SK-N-SH (cell line): Measurements from ENCODE around the gene CERS6. TPM values are rescaled to one million over a fixed set of nuclear protein-coding genes. Genes with fewer than 3 reads are reported as not detected.

Experiments used
- CTCF ChIA-PET: fragments of 300-600, 350-600 bp; formaldehyde crosslinking; extraction: SDS; loops from one replicate; lab custom pipeline; 2021; lab: Yijun Ruan, JAX
- POLR2A ChIA-PET: fragments of 350-600 bp; sonication (Branson Sonifier 250); formaldehyde crosslinking; extraction: SDS; loops from one replicate; lab custom pipeline; 2020; ENCODE audit warnings: antibody characterized with exemption, inconsistent platforms; lab: Yijun Ruan, JAX
- DNase-seq: peaks from one replicate; pipeline ENCODE4 v3.0.0; 2012
- H2AFZ ChIP-seq: fragments of 200-600 bp; sonication (generic); 2 replicates; pipeline ENCODE4 v1.8.1; 2016; ENCODE audit warnings: antibody characterized with exemption, mild to moderate bottlenecking, low read depth
- H3F3A ChIP-seq: fragments of 200-600 bp; sonication (generic); replicated peaks from 2 replicates; pipeline ENCODE3; 2016; ENCODE audit warnings: antibody characterized with exemption, mild to moderate bottlenecking; ENCODE audit not compliant: insufficient read depth
- H3K27ac ChIP-seq, 2 experiments: fragments of 200-500 bp in 1 of 2; fragments of 200-600 bp in 1 of 2; sonication (Bioruptor generic) in 1 of 2; sonication (generic), shearing (Covaris generic) in 1 of 2; 2 replicates each; pipeline versions ENCODE4 v1.5.1 to v1.6.1; 2014 to 2016; ENCODE audit warnings: low read depth in 2 of 2, inconsistent platforms in 1 of 2, low read length in 1 of 2, mild to moderate bottlenecking in 1 of 2, mixed read lengths in 1 of 2
- H3K27me3 ChIP-seq: fragments of 200-600 bp; sonication (generic), shearing (Covaris generic); 2 replicates; pipeline ENCODE4 v1.6.1; 2016; ENCODE audit warnings: mixed run types; ENCODE audit not compliant: insufficient read depth
- H3K36me3 ChIP-seq, 2 experiments: fragments of 200-500 bp in 1 of 2; fragments of 200-600 bp in 1 of 2; sonication (Bioruptor generic) in 1 of 2; sonication (generic) in 1 of 2; replicated peaks in 1 of 2; 2 replicates each; pipeline versions ENCODE3 to v1.5.1; 2014 to 2016; ENCODE audit warnings: low read length in 1 of 2, mild to moderate bottlenecking in 1 of 2; ENCODE audit not compliant: insufficient read depth in 2 of 2, control insufficient read depth in 1 of 2
- H3K4me1 ChIP-seq, 2 experiments: fragments of 200-500 bp in 1 of 2; fragments of 200-600 bp in 1 of 2; sonication (Bioruptor generic) in 1 of 2; sonication (generic), shearing (Covaris generic) in 1 of 2; 2 replicates each; pipeline versions ENCODE4 v1.5.1 to v1.6.1; 2014 to 2016; ENCODE audit warnings: low read depth in 1 of 2, low read length in 1 of 2, mixed run types in 1 of 2; ENCODE audit not compliant: insufficient read depth in 2 of 2, control insufficient read depth in 1 of 2
- H3K4me2 ChIP-seq: fragments of 200-600 bp; sonication (generic), shearing (Covaris generic); 2 replicates; pipeline ENCODE4 v1.6.1; 2017; ENCODE audit warnings: mixed run types
- H3K4me3 ChIP-seq, 2 experiments: fragments of 200-500 bp in 1 of 2; fragments of 200-600 bp in 1 of 2; sonication (Bioruptor generic) in 1 of 2; sonication (generic), shearing (Covaris generic) in 1 of 2; 2 replicates each; pipeline versions ENCODE4 v1.5.1 to v1.8.1; 2014 to 2016; ENCODE audit warnings: low read depth in 2 of 2, inconsistent platforms in 1 of 2, low read length in 1 of 2, mild to moderate bottlenecking in 1 of 2, mixed read lengths in 1 of 2, moderate library complexity in 1 of 2
- H3K79me2 ChIP-seq: fragments of 200-600 bp; sonication (generic); 2 replicates; pipeline ENCODE4 v1.8.1; 2017; ENCODE audit warnings: mild to moderate bottlenecking; ENCODE audit not compliant: insufficient read depth
- H3K9ac ChIP-seq: fragments of 200-600 bp; sonication (generic); 2 replicates; pipeline ENCODE4 v1.6.1; 2017; ENCODE audit warnings: mixed run types
- H3K9me2 ChIP-seq: fragments of 200-600 bp; sonication (generic); 2 replicates; pipeline ENCODE4 v1.6.1; 2017; ENCODE audit warnings: mixed run types
- H3K9me3 ChIP-seq: fragments of 200-600 bp; sonication (generic); 2 replicates; pipeline ENCODE4 v1.6.1; 2017; ENCODE audit warnings: mixed run types, mild to moderate bottlenecking, moderate library complexity
- H4K20me1 ChIP-seq: fragments of 200-600 bp; sonication (generic); 2 replicates; pipeline ENCODE4 v1.6.1; 2017; ENCODE audit warnings: mild to moderate bottlenecking, mixed run types; ENCODE audit not compliant: insufficient read depth
- CTCF ChIP-seq: fragments of 200-600 bp; sonication (generic); IDR thresholded peaks from 2 replicates; pipeline ENCODE4 v1.6.1; 2017; ENCODE audit warnings: antibody characterized with exemption, mild to moderate bottlenecking, moderate library complexity
- ELF1 ChIP-seq: IDR thresholded peaks from 2 replicates; pipeline ENCODE4 v1.4.0; 2012
- FOXM1 ChIP-seq: IDR thresholded peaks from 2 replicates; pipeline ENCODE4 v1.4.0; 2012; ENCODE audit warnings: low read depth, mild to moderate bottlenecking
- GATA2 ChIP-seq: sonication (generic); formaldehyde crosslinking; IDR thresholded peaks from 2 replicates; pipeline ENCODE4 v1.5.0; 2020; ENCODE audit warnings: mild to moderate bottlenecking, missing genetic modification reagents
- MAX ChIP-seq: IDR thresholded peaks from 2 replicates; pipeline ENCODE4 v1.4.0; 2012; ENCODE audit warnings: low read depth
- MEF2A ChIP-seq: IDR thresholded peaks from 2 replicates; pipeline ENCODE4 v1.4.0; 2012; ENCODE audit warnings: low read depth, borderline replicate concordance
- MXI1 ChIP-seq: IDR thresholded peaks from 2 replicates; pipeline ENCODE4 v1.6.1; 2012; ENCODE audit warnings: mild to moderate bottlenecking, low read depth, low read length, improper control_type of control experiment
- NFIC ChIP-seq: IDR thresholded peaks from 2 replicates; pipeline ENCODE4 v1.4.0; 2012; ENCODE audit warnings: borderline replicate concordance
- NRF1 ChIP-seq: IDR thresholded peaks from 2 replicates; pipeline ENCODE4 v1.6.1; 2012; ENCODE audit warnings: low read depth, mild to moderate bottlenecking, low read length
- PBX3 ChIP-seq: IDR thresholded peaks from 2 replicates; pipeline ENCODE4; 2012
- POLR2AphosphoS5 ChIP-seq: IDR thresholded peaks from 2 replicates; pipeline ENCODE4 v1.6.1; 2012; ENCODE audit warnings: low read depth, low read length
- RAD21 ChIP-seq: IDR thresholded peaks from 2 replicates; pipeline ENCODE4 v1.6.1; 2012; ENCODE audit warnings: mild to moderate bottlenecking, low read length
- REST ChIP-seq: IDR thresholded peaks from 2 replicates; pipeline ENCODE4 v1.6.1; 2012; ENCODE audit warnings: mild to moderate bottlenecking, low read depth, low read length, moderate library complexity
- SMC3 ChIP-seq: IDR thresholded peaks from 2 replicates; pipeline ENCODE4 v1.6.1; 2012; ENCODE audit warnings: low read depth, low read length, improper control_type of control experiment
- TAF1 ChIP-seq: IDR thresholded peaks from 2 replicates; pipeline ENCODE4 v1.6.1; 2012; ENCODE audit warnings: low read depth, mild to moderate bottlenecking, low read length, moderate library complexity, borderline replicate concordance
- WGBS: methylation state at CpG from one replicate; pipeline ENCODE4 v1.1.6; 2017; ENCODE audit warnings: low lambda C conversion rate; 5-methylcytosine and 5-hydroxymethylcytosine counted together
- polyA plus RNA-seq, 3 experiments: library from polyadenylated mRNA; depleted of rRNA; stranded (reverse); fragments of >200 nt; gene quantifications; 2 replicates each; pipeline ENCODE4 v1.2.3, GENCODE V29; 2012

CERS6 gene
- polyA plus RNA-seq, 1 of the 3 experiments (the other 2 are of a cell fraction), result 1.8 TPM

- Histone ChIP-seq H3K9me3 (no peaks in the 10 kb centered on the region), H2AFZ (no peak overlapping the region), H3K4me1 (peaks cover 0 to 7% of the 10 kb centered on the region in 2 experiments; a peak in 1 of 4 replicates), H3F3A (no peaks in the 10 kb centered on the region), H4K20me1 (no peaks in the 10 kb centered on the region), H3K27ac (no peak overlapping the region), H3K79me2 (no peaks in the 10 kb centered on the region), H3K4me3 (peak overlapping the region in 1 of 2 experiments; percentile 35; a peak in 1 of 4 replicates), H3K4me2 (no peak overlapping the region), H3K9me2 (no peaks in the 10 kb centered on the region), H3K9ac (no peak overlapping the region), H3K36me3 (peaks cover 0 to 3% of the 10 kb centered on the region in 2 experiments), H3K27me3 (no peaks in the 10 kb centered on the region)
- peak; percentile 39 for DNase-seq
- 67% methylated on average over 9 of the region's 9 CpGs for WGBS
- ChIA-PET POLR2A (no interaction called here), CTCF (interaction anchor here (0.7 to 1.4 kb wide), 4 partner anchors 13 to 147 kb away, joined by 3 read pairs; no protein-coding TSS in a partner anchor)
- TF ChIP-seq POLR2AphosphoS5, result no peak
- no peak for TF ChIP-seq FOXM1
- TF ChIP-seq NRF1, result no peak
- no peak for TF ChIP-seq PBX3
- TF ChIP-seq MXI1, result no peak
- TF ChIP-seq CTCF, result peak; percentile 79
- TF ChIP-seq REST, result no peak
- no peak for TF ChIP-seq MEF2A
- peak; percentile 63 for TF ChIP-seq SMC3
- no peak for TF ChIP-seq GATA2 (CRISPR knock-in tag)
- TF ChIP-seq TAF1, result no peak
- TF ChIP-seq MAX, result peak; percentile 85
- TF ChIP-seq NFIC, result peak; percentile 86
- no peak for TF ChIP-seq ELF1
- peak; percentile 71 for TF ChIP-seq RAD21
Observed at GRCh38 chr2:168773719-168774521, 317.8 kb downstream of the CERS6 start.
